Adrenal gland (tissue), 12 donors: ENCODE measurements around the gene CDH18. TPM values are rescaled to one million over a fixed set of nuclear protein-coding genes. Genes with fewer than 3 reads are reported as not detected.

Experiments
- DNase-seq, 7 donors: peaks; one replicate each; pipeline ENCODE4 v3.0.0-alpha.2; 2019 to 2020
- H3K27ac ChIP-seq, 5 donors: fragments of 200-600 bp; sonication (generic) in 4 of 5; 1 replicate in 3 of 5; 2 replicates in 2 of 5; pipeline versions ENCODE4 v1.5.1 to v1.8.0; 2016 to 2020; ENCODE audit warnings: mild to moderate bottlenecking in 1 of 5
- H3K27me3 ChIP-seq: fragments of 200-600 bp; 2 replicates; pipeline ENCODE4 v1.8.0; 2021
- H3K36me3 ChIP-seq, 2 donors: fragments of 200-600 bp; replicated peaks in 1 of 2; 1 replicate in 1 of 2; 2 replicates in 1 of 2; pipeline versions ENCODE4 v1.5.1 to v1.8.0; 2018 to 2022
- H3K4me1 ChIP-seq, 2 donors: fragments of 200-600 bp; replicated peaks in 1 of 2; 1 replicate in 1 of 2; 2 replicates in 1 of 2; pipeline versions ENCODE4 v1.5.1 to v1.8.0; 2018 to 2021
- H3K4me3 ChIP-seq, 4 donors: fragments of 200-600 bp; sonication (generic) in 3 of 4; one replicate each; pipeline ENCODE4 v1.5.1; 2016 to 2018
- H3K9me3 ChIP-seq, 3 donors: fragments of 200-600 bp; sonication (generic) in 1 of 3; replicated peaks in 1 of 3; 1 replicate in 2 of 3; 2 replicates in 1 of 3; pipeline versions ENCODE4 v1.5.1 to v1.8.0; 2016 to 2021
- CTCF ChIP-seq, 6 experiments: fragments of 450-650 bp in 4 of 6; fragments of 200-600 bp in 2 of 6; sonication (generic) in 1 of 6; IDR thresholded peaks; 1 replicate in 5 of 6; 2 replicates in 1 of 6; pipeline versions ENCODE4 v1.5.1 to v1.8.0; 2016 to 2021; ENCODE audit warnings: antibody characterized with exemption in 6 of 6, mild to moderate bottlenecking in 2 of 6, moderate library complexity in 1 of 6
- POLR2A ChIP-seq, 2 donors: fragments of 450-650 bp; IDR thresholded peaks; one replicate each; pipeline ENCODE4 v1.6.1; 2017; ENCODE audit warnings: antibody characterized with exemption in 2 of 2, mild to moderate bottlenecking in 2 of 2, moderate library complexity in 1 of 2
- WGBS, 4 donors: extraction: QIAGEN DNeasy Blood & Tissue Kit in 2 of 4; methylation state at CpG; one replicate each; pipeline versions ENCODE4 v1.1.5 to v1.1.7; 2013 to 2017; 5-methylcytosine and 5-hydroxymethylcytosine counted together
- intact Hi-C, 2 donors: fragments of 100-400 bp; cut with DNase I; formaldehyde crosslinking; loops; one replicate each; pipeline versions ENCODE4 v1.14.1 to v1.15.0; 2022 to 2023
- polyA plus RNA-seq, 3 donors: library from polyadenylated mRNA; stranded (reverse); fragments of 200-250 nt in 2 of 3; fragments of 350-450 nt in 1 of 3; fragmentation: Illumina TruSeq in 1 of 3; extraction: RNeasy Lipid Tissue Mini Kit (QIAGEN cat#74804) in 1 of 3; gene quantifications; one replicate each; pipeline ENCODE4 v1.2.3, GENCODE V29; 2013 to 2014
- total RNA-seq, 9 donors: library from RNA; depleted of rRNA in 4 of 9; stranded (reverse); fragments of >200 nt in 4 of 9; fragments of 120-200 nt in 1 of 9; fragmentation: NEBNext Ultra II Directional in 1 of 9; extraction: Animal tissue kit (Norgen Biotek cat#: 25700) in 1 of 9; gene quantifications; one replicate each; pipeline versions ENCODE4 v1.1.0 to v1.2.4, GENCODE V29; 2013 to 2023
- donor health status: healthy with polysubstance abuse.
- donor health status: Bipolar disorder and iron deficiency.
- donor health status: DM: yes; HTN: yes; CAD: no.
- donor health status: DM: no; HTN: no; CAD: no.
- donor health status: DM: no; HTN: no; CAD: no.
- donor health status: DM: yes; HTN: yes; CAD: no.

Gene CDH18
- total and polyA plus RNA-seq, 12 donors = 0.23 to 9.0 (median 3.9) TPM; not detected in 4

- 60 to 70% (median 68%) methylated on average over 5 of the region's 5 CpGs for WGBS, 4 donors
- no peak for DNase-seq
- intact Hi-C loops = no loop called here
- H3K27me3 ChIP-seq = no peaks in the 10 kb centered on the region
- H3K27ac ChIP-seq = no peak overlapping the region
- H3K36me3 ChIP-seq = no peaks in the 10 kb centered on the region
- no peaks in the 10 kb centered on the region for H3K9me3 ChIP-seq
- no peaks in the 10 kb centered on the region for H3K4me1 ChIP-seq
- TF ChIP-seq POLR2A (IDR thresholded peaks at IDR 0.05) = no peak
- no peak for TF ChIP-seq CTCF (IDR thresholded peaks at IDR 0.05)
- no peak overlapping the region for H3K4me3 ChIP-seq
Measured at GRCh38 chr5:19917588-19918122, 70.3 kb downstream of the CDH18 start.

- WGBS, 4 donors = 62 to 64% (median 63%) methylated on average over 4 of the region's 4 CpGs
- no peak overlapping the region for H3K4me3 ChIP-seq
- TF ChIP-seq CTCF (IDR thresholded peaks at IDR 0.05) = no peak
- TF ChIP-seq POLR2A (IDR thresholded peaks at IDR 0.05) = no peak
- intact Hi-C loops = no loop called here
- no peaks in the 10 kb centered on the region for H3K36me3 ChIP-seq
- H3K9me3 ChIP-seq = no peaks in the 10 kb centered on the region
- no peaks in the 10 kb centered on the region for H3K4me1 ChIP-seq
- no peak overlapping the region for H3K27ac ChIP-seq
- DNase-seq = no peak
- no peaks in the 10 kb centered on the region for H3K27me3 ChIP-seq
Measured at GRCh38 chr5:19910136-19910535, 77.9 kb downstream of the CDH18 start.

GRCh38 chr5:19904766-19905165 is 83.2 kb downstream of the CDH18 start:
- 0 to 80% (median 20%) methylated on average over 1 of the region's 1 CpG for WGBS, 4 donors
- Histone ChIP-seq H3K4me1 (no peaks in the 10 kb centered on the region), H3K4me3 (no peak overlapping the region), H3K27ac (no peak overlapping the region), H3K9me3 (no peaks in the 10 kb centered on the region), H3K27me3 (no peaks in the 10 kb centered on the region), H3K36me3 (no peaks in the 10 kb centered on the region)
- intact Hi-C loops = no loop called here
- no peak for TF ChIP-seq CTCF (IDR thresholded peaks at IDR 0.05)
- no peak for DNase-seq

GRCh38 chr5:19903611-19904010 is 84.4 kb downstream of the CDH18 start:
- no peak overlapping the region for H3K4me3 ChIP-seq
- TF ChIP-seq POLR2A (IDR thresholded peaks at IDR 0.05) (no peak), CTCF (IDR thresholded peaks at IDR 0.05) (no peak)
- no peaks in the 10 kb centered on the region for H3K4me1 ChIP-seq
- no peaks in the 10 kb centered on the region for H3K9me3 ChIP-seq
- intact Hi-C loops = no loop called here
- no peak overlapping the region for H3K27ac ChIP-seq
- no peak for DNase-seq
- H3K36me3 ChIP-seq = no peaks in the 10 kb centered on the region
- no peaks in the 10 kb centered on the region for H3K27me3 ChIP-seq
- 86 to 88% (median 86%) methylated on average over 5 of the region's 5 CpGs for whole genome bisulfite sequencing, 4 donors
